ENCODE data around the gene ME2. TPM values are rescaled to one million over a fixed set of nuclear protein-coding genes. Genes with fewer than 3 reads are reported as not detected.

ME2 gene
- total and polyA plus RNA-seq, 2 of the 8 experiments (the other 6 are each of a cell fraction or from before 2014, with no cell fraction given) = 54.7 to 66.9 TPM

- H3K56ac ChIP-seq (replicated peaks; ENCODE audit: insufficient read length, low read depth, low read length) = no peak overlapping the region
- H3K4me2 ChIP-seq (ENCODE audit: insufficient read depth in 1 of 2, low read depth in 2 of 2, low read length in 2 of 2) = no peak overlapping the region
- no peak for FAIRE-seq
- no peak overlapping the region for H2BK20ac ChIP-seq (ENCODE audit: low read length)
- H3K27ac ChIP-seq (ENCODE audit: low read depth, low read length) = no peak overlapping the region
- H4K5ac ChIP-seq (ENCODE audit: insufficient read length, low read depth, low read length) = no peak overlapping the region
- H3K9me3 ChIP-seq (ENCODE audit: insufficient read depth in 2 of 2, low read depth in 1 of 2, low read length in 1 of 2) = no peaks in the 10 kb centered on the region
- no peaks in the 10 kb centered on the region for H3K79me2 ChIP-seq (ENCODE audit: control insufficient read depth in 1 of 2, insufficient read depth in 2 of 2, low read length in 2 of 2)
- no peaks in the 10 kb centered on the region for H3K4me1 ChIP-seq (replicated peaks in 1 of 4; ENCODE audit: control insufficient read depth in 3 of 4, insufficient read depth in 4 of 4, low read length in 3 of 4)
- no peak overlapping the region for H3K4me3 ChIP-seq (ENCODE audit: extremely low read depth in 1 of 4, insufficient read depth in 2 of 4, low read depth in 3 of 4, low read length in 4 of 4)
- no peak overlapping the region for H2BK120ac ChIP-seq (replicated peaks; ENCODE audit: low read depth, low read length)
- DNase-seq (ENCODE audit: low read depth in 1 of 2, low spot score in 2 of 2) = no peak
- ChIA-PET CTCF (ENCODE audit: partially characterized antibody) (interaction anchor here (0.5 to 1.3 kb wide), 4 partner anchors 22 to 1052 kb away, joined by 3 to 4 read pairs (median 3); no protein-coding TSS in a partner anchor), POLR2A (ENCODE audit: partially characterized antibody) (interaction anchor here (0.6 kb wide), 1 partner anchor 110 kb away, joined by 4 read pairs; no protein-coding TSS in a partner anchor)
- H3K36me3 ChIP-seq (ENCODE audit: control insufficient read depth in 2 of 4, insufficient read depth in 4 of 4, low read length in 3 of 4) = no peaks in the 10 kb centered on the region
- no peaks in the 10 kb centered on the region for H3K23me2 ChIP-seq (ENCODE audit: low read depth, low read length)
- H4K91ac ChIP-seq (replicated peaks; ENCODE audit: insufficient read length, low read length) = no peak overlapping the region
- H2BK5ac ChIP-seq (ENCODE audit: low read depth, low read length) = no peak overlapping the region
- no peak overlapping the region for H3K18ac ChIP-seq (ENCODE audit: extremely low read depth, low read length)
- no peak overlapping the region for H3K9ac ChIP-seq (replicated peaks in 1 of 4; ENCODE audit: extremely low read depth in 1 of 4, low read depth in 3 of 4, low read length in 3 of 4)
- H4K8ac ChIP-seq (ENCODE audit: extremely low read depth, insufficient read depth, low read length) = no peak overlapping the region
- no peaks in the 10 kb centered on the region for H3K27me3 ChIP-seq (replicated peaks in 1 of 4; ENCODE audit: control insufficient read depth in 3 of 4, extremely low read depth in 1 of 4, insufficient read depth in 3 of 4, low read length in 3 of 4)
- H4K20me1 ChIP-seq (replicated peaks in 1 of 2; ENCODE audit: control insufficient read depth in 1 of 2, insufficient read depth in 2 of 2, low read length in 2 of 2) = no peaks in the 10 kb centered on the region
- H3K4ac ChIP-seq (replicated peaks; ENCODE audit: insufficient read length, low read depth, low read length) = no peak overlapping the region
- no peak overlapping the region for H3K23ac ChIP-seq (ENCODE audit: insufficient read length)
- no peak overlapping the region for H2BK15ac ChIP-seq (ENCODE audit: low read length)
- H2AK5ac ChIP-seq (ENCODE audit: low read depth, low read length) = no peak overlapping the region
- H2AFZ ChIP-seq (ENCODE audit: low read length) = no peak overlapping the region
- H3K79me1 ChIP-seq (ENCODE audit: low read depth, low read length) = no peaks in the 10 kb centered on the region
- WGBS, 2 experiments (ENCODE audit: extremely low coverage in 1 of 2, insufficient coverage in 1 of 2, insufficient read length in 1 of 2, insufficient replicate concordance in 2 of 2, low coverage in 1 of 2, low lambda C conversion rate in 2 of 2, missing lambda C conversion rate in 1 of 2) = 87% methylated on average over 6 of the region's 6 CpGs; no CpG with 5 or more reads in 1 of the 2 experiments
- H2BK12ac ChIP-seq (ENCODE audit: low read depth, low read length) = no peak overlapping the region
- H3K14ac ChIP-seq (ENCODE audit: insufficient read length) = no peak overlapping the region
- TF ChIP-seq RXRA (IDR thresholded peaks at IDR 0.05; ENCODE audit: insufficient read depth, low read depth, low read length) (no peak), SP4 (IDR thresholded peaks at IDR 0.05; ENCODE audit: low read length) (no peak), JUND (IDR thresholded peaks at IDR 0.05; ENCODE audit: low read length) (no peak), CBX8 (IDR thresholded peaks at IDR 0.05; ENCODE audit: borderline replicate concordance, low read depth, low read length) (no peak), POU5F1 (IDR thresholded peaks at IDR 0.05; ENCODE audit: low read depth, low read length) (no peak), KDM4A (IDR thresholded peaks at IDR 0.05; ENCODE audit: low read depth, low read length, severe bottlenecking) (no peak), TBP (IDR thresholded peaks at IDR 0.05; ENCODE audit: low read depth, low read length) (no peak), NANOG (IDR thresholded peaks at IDR 0.05; ENCODE audit: insufficient read depth, low read depth, low read length, poor library complexity, severe bottlenecking) (no peak), ATF3 (IDR thresholded peaks at IDR 0.05; ENCODE audit: insufficient read depth, low read depth, low read length) (no peak), TCF12 (IDR thresholded peaks at IDR 0.05; ENCODE audit: low read depth, low read length) (no peak), ASH2L (IDR thresholded peaks at IDR 0.05; ENCODE audit: low read length) (no peak), BACH1 (IDR thresholded peaks at IDR 0.05; ENCODE audit: low read length) (no peak), EP300 (IDR thresholded peaks at IDR 0.05; ENCODE audit: borderline replicate concordance in 1 of 2, low read depth in 2 of 2, low read length in 2 of 2) (no peak)
Measured at GRCh38 chr18:50844554-50844953, 34.4 kb upstream of the ME2 start.

All from H1 (cell line).